Retinal pigment epithelial cell (primary cell): ENCODE results near the gene ZNF492.
A peak's percentile ranks its signal among the peaks of the same experiment; 100 is the strongest.

Source experiments
- DNase-seq: peaks from one replicate; pipeline ENCODE4 v3.0.0-alpha.2; 2010; ENCODE audit warnings: low read depth
- H3K4me3 ChIP-seq: 2 replicates; pipeline ENCODE4 v1.5.1; 2011; ENCODE audit warnings: mild to moderate bottlenecking, low read length, control low read depth, moderate library complexity
- TF ChIP-seq, protein P1 (sequence below): conservative IDR thresholded peaks from 2 replicates; pipeline ENCODE4 v1.5.1; 2011; ENCODE audit warnings: low read depth, low read length, control low read depth, inconsistent platforms

The ZNF492 gene

DNA sequence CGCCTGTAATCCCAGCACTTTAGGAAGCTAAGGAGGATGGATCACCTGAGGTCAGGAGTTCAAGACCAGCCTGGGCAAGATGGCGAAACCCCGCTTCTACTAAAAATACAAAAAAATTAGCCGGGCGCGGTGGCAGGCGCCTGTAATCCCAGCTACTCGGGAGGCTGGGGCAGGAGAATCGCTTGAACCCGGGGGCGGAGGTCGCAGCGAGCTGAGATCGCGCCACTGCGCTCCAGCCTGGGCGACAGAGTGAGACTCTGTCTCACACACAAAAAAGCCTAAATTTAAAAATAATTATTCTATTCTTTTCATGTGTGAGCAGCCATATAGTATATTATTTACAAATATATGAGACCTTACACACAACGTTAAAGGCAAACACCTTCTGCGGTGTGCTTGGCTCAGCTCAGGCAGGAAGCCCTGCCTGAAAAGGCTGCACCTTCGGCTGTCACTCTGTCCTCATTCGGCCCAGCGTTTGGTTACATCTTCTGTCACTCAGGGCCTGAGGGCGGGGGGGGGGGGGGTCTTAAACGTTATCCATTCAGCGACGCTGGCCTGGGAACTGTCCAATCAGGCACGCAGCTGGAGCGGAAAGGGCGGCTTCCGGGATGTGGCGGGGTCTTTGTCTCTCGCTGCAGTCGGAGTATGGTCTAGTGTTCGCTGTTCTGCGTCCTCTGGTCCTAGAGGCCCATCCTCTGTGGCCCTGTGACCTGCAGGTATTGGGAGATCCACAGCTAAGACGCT is at the start of gene ZNF492:
Gene ZNF492, plus strand, starts transcription at position 619 of the 744 bp plus-strand sequence. CDS start 19,076 bp downstream, outside the sequence.
- DNase-seq, result peak; percentile 79
- H3K4me3 ChIP-seq, result peak within 1 kb of the TSS; percentile 92

DNA sequence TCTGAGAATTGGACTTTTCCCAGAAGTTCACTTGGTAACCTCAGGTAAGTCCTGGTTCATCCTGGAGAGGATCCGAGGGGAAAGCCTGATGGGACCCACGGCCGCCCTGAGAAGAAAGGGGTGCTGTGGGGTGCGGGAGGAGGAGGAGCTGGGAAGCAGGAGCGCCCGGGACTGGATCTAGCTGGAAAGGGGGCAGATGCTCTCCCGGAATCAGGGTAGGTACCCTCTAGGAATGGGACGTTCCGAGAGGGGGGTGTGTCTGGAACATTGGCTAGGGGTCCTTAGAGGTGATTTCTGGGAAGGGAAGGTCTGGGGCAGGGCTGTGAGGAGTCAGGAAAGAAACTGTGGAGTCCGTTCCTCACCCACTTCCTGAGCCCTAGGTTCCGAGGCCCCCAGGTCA is 38.7 kb upstream of the ZNF492 start:
- no peak for DNase-seq
- no peak overlapping the region for H3K4me3 ChIP-seq
- TF ChIP-seq, protein P1, sequence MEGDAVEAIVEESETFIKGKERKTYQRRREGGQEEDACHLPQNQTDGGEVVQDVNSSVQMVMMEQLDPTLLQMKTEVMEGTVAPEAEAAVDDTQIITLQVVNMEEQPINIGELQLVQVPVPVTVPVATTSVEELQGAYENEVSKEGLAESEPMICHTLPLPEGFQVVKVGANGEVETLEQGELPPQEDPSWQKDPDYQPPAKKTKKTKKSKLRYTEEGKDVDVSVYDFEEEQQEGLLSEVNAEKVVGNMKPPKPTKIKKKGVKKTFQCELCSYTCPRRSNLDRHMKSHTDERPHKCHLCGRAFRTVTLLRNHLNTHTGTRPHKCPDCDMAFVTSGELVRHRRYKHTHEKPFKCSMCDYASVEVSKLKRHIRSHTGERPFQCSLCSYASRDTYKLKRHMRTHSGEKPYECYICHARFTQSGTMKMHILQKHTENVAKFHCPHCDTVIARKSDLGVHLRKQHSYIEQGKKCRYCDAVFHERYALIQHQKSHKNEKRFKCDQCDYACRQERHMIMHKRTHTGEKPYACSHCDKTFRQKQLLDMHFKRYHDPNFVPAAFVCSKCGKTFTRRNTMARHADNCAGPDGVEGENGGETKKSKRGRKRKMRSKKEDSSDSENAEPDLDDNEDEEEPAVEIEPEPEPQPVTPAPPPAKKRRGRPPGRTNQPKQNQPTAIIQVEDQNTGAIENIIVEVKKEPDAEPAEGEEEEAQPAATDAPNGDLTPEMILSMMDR, result no peak

DNA sequence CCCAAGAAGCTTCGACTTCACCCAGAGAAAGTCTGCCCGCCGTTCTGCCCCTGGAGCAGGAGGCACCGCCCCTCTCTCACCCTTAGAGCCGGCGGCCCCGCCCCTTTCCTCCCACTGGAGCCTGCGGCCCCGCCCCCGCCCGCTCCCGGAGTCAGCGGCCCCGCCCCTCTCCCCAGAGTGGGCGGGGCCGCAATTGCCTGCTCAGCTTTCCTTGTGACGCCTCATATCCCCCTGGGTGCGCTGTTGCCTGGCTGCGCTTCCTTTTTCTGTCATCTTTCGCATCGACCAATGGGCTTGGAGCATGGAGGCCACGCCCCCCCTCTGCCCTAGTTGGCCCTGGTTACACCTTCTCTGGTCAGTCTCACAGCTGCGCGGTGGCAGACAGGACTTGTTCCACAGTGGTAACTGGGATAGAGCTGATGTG is 38.2 kb upstream of the ZNF492 start:
- H3K4me3 ChIP-seq, result no peak overlapping the region
- no peak for DNase-seq
- TF ChIP-seq, protein P1, result no peak

DNA sequence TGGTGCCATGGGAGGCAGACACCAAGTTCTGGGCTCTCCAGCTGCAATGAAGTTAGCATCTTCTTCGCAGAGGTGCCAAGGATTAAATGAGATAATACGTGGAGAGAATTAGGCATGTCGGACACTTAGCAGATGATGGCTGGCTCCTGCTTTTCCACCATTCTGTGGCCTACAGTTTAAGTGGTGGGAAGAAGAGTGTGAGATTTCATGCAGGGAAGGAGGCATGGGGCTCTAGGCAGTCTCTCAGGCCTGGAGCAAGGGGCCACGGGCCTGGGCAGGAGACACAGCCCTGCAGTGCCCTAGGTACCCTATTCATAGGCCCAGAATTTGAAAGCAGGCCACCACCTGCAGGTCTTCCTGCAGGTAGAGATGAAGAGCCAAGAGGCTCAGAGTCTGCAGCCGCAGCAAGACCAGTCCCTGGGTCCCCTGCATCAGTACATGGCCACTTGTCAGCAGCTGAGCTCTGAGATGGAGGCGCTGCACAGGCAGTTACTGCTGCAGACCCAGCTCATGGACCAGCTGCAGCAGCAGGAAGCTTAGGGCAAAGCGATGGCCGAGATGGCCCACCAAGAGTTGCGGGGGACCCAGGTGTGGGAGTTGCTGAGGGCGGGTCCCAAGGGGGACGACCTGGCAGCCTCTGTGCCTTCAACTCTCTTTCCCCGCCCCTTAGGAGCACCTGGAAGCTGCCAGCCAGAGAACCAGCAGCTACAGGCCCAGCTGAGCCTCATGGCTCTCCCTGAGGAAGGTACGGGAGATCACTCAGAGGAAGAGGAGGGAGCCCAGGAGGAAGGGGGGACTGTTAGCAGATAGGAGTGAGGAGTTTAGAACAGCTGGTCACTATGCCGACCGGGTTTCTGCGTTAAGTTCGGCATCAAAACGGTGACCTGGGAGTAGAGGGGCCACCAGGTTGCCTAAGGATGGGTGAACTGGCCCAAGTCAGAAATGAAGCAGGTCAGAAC is 33.2 kb upstream of the ZNF492 start:
- H3K4me3 ChIP-seq, result no peak overlapping the region
- DNase-seq, result no peak
- TF ChIP-seq, protein P1, result no peak

DNA sequence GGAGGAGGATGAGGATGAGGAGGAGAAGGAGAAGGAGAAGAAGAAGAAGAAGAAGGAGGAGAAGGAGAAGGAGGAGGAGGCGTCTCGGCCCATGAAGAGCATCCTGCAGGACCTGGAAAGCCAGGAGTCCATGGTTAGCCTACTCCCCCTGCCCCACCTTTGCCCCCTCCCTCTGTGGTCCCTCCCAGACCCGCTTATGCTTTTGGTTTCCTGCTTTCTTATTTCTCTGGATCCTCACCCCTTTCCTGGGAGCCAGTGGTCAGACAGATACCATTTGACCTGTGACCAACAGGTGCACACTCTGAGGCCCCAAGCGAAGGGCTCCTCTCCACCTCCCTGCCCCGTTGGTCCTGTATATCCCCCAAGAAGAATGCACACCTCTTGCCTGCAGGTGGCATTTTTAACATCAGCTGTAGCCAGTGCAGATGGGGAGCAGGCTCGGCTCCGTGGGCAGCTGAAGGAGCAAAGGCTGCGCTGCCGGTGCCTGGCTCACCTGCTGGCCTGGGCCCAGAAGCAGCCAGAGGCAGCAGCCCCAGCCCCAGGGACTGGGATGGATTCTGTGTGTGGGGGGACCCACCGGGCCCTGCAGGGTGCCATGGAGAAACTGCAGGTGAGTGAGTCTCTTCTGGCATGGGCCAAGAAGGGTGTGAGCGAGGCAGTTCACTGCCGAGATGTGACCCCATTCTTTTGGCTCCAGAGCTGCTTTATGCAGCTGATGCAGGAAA is 32.1 kb upstream of the ZNF492 start:
- DNase-seq, result no peak
- TF ChIP-seq, protein P1, result no peak
- no peak overlapping the region for H3K4me3 ChIP-seq

DNA sequence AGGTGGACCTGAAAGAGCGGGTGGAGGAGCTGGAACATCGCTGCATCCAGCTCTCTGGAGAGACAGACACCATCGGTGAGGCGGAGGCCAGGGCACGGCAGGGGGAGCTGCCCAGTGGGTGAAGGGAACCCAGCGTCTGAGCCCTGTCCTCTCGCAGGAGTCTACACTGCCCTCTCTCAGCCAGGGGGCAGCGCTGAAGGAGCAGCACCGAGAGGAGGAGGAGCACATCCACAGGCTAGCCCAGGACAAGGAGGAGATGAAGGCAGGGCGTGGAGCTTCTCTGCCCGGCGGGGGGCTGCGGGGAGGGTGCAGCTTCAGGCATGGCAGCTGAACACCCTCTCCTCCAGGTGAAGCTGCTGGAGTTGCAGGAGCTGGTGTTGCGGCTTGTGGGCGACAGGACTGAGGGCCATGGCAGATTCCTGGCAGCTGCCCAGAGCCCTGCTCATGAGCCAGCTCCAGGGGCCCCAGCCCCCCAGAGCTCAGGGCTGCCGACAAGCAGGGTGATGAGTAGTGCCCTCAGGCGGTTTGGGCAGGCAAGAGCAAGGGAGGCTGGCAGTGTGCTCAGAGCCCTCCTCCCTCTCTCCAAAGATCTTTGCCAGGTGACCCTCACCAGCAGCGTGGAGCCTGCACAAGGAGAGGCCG is 31.4 kb upstream of the ZNF492 start:
- H3K4me3 ChIP-seq, result no peak overlapping the region
- TF ChIP-seq, protein P1, result no peak
- no peak for DNase-seq
